D341Med (cell line): ENCODE results near the gene ERBIN.
A peak's percentile ranks its signal among the peaks of the same experiment; 100 is the strongest.
"Not testable (repeated sequence)": the region's sequence is repeated elsewhere in the genome, so short reads cannot be mapped to it uniquely, and the experiment has no call there.

Experiments
- DNase-seq: peaks from one replicate; pipeline ENCODE4 v3.0.0; 2012; ENCODE audit warnings: low spot score

Gene ERBIN, protein sequence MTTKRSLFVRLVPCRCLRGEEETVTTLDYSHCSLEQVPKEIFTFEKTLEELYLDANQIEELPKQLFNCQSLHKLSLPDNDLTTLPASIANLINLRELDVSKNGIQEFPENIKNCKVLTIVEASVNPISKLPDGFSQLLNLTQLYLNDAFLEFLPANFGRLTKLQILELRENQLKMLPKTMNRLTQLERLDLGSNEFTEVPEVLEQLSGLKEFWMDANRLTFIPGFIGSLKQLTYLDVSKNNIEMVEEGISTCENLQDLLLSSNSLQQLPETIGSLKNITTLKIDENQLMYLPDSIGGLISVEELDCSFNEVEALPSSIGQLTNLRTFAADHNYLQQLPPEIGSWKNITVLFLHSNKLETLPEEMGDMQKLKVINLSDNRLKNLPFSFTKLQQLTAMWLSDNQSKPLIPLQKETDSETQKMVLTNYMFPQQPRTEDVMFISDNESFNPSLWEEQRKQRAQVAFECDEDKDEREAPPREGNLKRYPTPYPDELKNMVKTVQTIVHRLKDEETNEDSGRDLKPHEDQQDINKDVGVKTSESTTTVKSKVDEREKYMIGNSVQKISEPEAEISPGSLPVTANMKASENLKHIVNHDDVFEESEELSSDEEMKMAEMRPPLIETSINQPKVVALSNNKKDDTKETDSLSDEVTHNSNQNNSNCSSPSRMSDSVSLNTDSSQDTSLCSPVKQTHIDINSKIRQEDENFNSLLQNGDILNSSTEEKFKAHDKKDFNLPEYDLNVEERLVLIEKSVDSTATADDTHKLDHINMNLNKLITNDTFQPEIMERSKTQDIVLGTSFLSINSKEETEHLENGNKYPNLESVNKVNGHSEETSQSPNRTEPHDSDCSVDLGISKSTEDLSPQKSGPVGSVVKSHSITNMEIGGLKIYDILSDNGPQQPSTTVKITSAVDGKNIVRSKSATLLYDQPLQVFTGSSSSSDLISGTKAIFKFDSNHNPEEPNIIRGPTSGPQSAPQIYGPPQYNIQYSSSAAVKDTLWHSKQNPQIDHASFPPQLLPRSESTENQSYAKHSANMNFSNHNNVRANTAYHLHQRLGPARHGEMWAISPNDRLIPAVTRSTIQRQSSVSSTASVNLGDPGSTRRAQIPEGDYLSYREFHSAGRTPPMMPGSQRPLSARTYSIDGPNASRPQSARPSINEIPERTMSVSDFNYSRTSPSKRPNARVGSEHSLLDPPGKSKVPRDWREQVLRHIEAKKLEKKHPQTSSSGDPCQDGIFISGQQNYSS (N-terminal part only)

DNA sequence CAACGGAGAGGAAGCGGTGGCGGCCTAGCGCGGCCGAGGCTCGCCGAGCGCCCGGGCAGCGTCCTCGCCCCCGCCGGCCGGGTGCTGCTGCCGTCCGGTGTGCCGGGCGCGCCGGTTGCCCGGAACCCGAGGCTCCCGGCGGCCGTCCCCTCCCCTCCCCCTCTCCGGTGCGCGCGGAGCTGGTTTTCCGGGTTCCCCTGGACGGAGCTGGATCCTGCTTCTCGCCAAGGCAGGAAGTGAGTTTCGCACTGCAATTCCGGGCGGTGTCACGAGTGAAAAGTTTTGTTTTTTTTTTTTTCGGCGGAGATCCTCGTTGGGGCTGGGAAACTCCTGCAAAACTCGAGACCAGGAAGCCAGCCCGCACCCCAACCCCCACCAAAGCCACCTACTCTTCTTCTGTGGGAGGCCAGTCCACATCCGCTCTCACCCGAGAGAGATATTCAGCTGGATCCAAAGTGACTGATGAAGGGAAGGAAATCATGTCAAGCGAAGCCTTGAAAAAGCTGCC, at the start of gene ERBIN:
Gene ERBIN (plus strand): TSS at position 300 of the 508 bp plus-strand sequence. CDS start 66,144 bp downstream, outside the sequence.
- peak; percentile 68 for DNase-seq

DNA sequence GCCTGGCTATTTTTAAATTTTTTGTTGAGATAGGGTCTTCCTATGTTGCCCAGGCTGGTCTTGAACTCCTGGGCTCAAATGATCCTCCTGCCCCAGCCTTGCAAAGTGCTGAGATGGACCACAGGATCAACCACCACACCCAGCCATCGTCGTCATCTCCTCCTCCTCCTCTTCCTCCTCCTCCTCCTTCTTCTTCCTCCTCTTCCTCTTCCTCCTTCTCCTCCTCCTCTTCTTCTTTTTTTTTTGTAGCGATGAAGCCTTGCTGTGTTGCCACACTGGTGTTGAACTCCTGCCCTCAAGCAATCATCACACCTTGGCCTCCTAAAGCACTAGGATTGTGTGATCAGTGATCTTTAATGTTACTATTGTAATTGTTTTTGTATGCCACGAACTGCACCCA, 49.4 kb upstream of the ERBIN start:
- no peak for DNase-seq

DNA sequence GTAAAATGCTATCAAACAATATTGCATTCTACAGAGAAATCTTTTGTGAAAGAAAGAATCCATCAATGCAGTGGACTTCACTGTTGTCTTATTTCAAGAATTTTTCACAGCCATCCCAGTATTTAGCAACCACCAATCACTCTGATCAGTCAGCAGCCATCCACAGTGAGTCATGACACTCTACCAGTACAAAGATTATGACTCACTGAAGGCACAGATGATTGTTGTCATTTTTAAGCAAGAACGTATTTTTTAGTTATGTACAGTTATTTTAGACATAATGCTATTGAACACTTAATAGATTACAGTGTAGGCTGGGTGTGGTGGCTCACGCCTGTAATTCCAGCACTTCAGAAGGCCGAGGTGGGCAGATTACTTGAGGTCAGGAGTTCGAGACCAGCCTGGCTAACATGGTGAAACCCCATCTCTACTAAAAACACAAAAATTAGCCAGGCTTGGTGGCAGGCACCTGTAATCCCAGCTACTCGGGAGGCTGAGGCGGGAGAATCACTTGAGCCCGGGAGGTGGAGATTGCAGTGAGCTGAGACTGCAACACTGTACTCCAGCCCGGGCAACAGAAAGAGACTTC, 46.6 kb upstream of the ERBIN start:
- DNase-seq, result not testable (repeated sequence)

DNA sequence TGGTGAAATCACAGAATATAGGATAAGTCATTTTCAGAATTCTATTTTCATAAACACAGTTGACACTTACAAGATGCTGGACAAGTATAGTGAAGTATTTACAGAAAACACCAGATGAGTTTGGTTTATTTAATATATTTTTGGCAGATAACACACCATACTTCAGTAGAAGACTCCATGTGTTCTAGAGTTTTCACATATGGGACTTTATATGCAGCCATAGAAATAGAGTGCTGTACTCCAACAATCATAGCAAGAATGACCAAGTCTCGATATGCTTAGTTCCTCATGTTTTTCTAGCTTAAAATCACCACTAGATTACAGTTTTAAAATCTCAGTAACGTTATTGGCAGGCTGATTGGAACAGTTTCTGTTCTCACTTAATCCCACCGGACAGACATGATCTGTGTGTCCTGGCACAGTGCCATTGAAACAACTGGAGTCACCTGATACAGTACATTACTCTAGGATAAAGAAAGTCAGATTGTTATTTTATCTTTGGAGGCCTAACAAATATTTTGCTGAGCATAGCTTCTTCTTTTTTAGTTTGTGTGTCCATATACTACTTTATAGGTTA, 45.8 kb upstream of the ERBIN start:
- DNase-seq, result no peak

DNA sequence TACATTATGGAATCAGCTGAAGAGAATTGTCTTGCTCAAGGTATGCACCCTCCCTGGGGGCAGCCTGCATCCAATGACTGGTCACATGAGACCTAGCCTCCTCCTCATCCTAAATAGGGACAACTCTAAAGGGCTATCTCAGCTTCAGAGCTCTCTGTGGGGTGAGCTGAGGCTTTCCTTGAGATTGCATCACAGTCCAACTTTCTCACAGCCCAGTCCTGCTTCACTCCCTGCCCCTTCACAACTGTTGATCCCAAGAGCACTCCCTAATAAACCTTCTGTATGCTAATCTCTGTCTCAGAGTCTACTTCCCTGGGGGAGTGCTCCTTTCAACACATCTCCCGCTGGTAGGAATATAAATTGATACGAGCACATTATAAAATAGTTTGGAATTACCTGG, 44.1 kb upstream of the ERBIN start:
- no peak for DNase-seq

DNA sequence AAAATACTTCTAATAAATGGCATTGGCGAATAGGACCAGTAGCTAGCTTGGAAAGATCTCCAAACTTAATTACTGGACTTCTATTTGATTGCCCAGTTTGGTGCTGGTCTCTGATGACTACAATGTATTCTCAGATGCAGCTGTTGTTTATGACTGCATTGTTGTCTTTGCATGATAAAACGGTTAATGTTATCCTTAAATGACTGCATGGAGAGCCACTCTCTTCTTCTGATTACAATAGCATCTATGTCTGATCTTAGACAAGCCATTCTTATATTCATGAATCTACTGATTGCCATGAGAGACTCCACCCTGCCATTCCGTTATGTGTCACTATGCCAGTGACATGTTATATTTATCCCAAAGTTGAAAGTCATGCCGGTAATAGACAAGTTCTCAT, 42.9 kb upstream of the ERBIN start:
- no peak for DNase-seq

DNA sequence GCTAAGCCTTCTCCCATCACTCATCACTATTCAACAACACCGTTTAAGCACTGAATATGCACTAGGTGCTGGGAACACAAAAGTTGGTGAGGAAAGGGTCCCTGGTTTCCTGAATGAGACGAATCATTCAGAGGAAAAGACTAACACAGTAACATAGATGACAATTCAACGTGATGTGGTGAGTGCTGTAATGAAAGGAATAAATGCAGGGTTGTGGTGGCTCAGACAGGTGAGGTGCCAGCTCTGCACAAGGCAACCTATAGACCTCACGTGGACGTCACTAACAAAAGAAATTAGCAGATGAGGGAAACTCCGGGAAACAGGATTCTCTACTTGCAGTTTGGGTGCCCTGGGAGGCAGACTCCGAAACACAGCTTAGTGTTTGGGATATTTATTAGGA, 40.0 kb upstream of the ERBIN start:
- no peak for DNase-seq

DNA sequence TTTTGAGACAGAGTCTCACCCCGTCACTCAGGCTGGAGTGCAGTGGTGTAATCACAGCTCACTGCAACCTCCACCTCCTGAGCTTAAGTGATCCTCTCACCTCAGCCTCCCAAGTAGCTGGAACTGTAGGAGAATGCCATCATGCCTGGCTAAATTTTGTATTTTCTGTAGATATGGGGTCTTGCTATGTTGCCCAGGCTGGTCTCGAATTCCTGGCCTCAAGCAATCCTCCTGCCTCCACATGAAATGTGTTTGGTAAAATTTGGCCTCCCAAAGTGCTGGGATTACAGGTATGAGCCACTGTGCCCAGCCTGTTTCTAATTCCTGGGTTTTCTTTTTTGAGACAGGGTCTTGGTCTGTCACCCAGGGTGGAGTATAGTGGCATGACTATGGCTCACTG, 34.4 kb upstream of the ERBIN start:
- not testable (repeated sequence) for DNase-seq

DNA sequence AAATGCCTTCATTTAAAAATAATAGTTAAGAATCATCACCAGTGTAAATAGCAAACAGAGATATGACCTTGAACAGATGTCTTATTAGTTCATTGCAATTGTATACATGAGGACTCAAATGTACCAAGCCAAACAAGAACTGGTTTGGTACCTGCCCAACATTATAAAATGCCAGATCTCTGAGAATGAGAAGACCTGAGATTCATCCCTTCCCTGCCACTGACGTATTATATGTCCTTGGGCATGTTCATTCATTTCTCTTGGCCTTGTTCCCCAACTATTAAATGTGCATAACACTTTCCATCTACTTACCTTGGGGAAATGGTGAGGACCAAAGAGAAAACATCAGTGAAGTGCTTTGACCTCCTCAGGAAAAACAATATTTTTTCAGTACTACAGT, 33.6 kb upstream of the ERBIN start:
- no peak for DNase-seq

DNA sequence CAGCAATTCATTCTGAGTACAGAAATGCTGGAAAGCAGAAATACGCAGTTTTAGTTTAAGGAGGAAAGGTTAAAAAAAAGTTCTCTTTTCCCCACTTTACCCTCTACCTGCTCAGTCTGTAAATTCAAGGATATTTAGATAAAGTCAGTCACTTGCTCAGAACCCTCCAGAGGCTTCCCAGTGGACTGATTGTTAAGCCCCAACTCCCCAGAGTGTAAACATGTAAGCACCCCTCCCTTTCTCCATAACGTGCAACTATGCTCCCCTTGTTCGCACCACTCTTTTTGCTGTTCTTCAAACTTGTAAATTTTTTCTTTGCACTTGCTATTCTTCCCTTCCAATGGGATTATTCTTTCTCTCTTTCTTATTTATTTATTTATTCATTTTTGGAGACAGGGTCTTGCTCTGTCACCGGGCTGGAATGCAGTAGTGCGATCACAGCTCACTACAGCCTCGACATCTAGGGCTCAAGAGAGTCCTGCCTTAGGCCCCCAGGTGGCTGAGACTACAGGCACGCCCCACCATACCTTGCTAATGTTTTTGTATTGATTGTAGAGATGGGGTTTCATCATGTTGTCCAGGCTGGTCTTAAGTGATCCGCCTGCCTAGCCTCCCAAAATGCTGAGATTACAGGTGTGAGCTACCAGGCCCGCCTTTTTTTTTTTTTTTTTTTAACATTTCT, 32.5 kb upstream of the ERBIN start:
- no peak for DNase-seq

DNA sequence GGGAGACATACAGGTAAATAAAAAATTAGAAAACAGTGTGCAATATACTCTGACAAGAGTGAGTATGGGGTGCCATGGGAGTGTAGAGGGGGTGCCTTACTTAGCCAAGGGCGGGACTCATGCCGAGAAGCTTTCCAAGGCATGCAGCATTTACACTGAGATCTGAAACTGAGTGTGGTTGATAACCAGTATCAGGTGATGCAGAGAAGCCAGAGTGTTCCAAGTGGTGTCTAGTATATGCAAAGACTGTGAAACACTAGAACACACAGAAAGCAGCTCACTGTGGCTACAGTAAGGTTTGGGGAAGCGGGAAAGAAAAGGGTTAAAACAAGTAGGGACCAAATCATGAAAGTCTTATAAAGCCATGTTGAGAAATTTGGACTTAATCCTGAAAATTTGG, 30.5 kb upstream of the ERBIN start:
- no peak for DNase-seq

DNA sequence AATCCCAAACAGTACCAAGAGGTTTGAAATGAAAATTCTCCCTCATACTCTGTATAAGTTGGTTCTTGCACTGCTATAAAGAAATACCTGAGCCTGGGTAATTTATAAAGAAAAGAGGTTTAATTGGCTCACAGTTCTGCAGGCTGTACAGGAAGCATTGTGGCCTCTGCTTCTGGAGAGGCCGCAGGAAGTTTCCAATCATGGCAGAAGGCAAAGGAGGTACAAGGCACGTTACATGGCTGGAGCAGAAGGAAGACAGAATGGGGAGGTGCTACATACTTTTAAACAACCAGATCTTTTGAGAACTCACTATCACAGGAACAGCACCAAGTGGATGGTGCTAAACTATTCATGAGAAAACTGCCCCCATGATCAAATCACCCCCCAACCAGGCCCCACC, 25.6 kb upstream of the ERBIN start:
- no peak for DNase-seq

DNA sequence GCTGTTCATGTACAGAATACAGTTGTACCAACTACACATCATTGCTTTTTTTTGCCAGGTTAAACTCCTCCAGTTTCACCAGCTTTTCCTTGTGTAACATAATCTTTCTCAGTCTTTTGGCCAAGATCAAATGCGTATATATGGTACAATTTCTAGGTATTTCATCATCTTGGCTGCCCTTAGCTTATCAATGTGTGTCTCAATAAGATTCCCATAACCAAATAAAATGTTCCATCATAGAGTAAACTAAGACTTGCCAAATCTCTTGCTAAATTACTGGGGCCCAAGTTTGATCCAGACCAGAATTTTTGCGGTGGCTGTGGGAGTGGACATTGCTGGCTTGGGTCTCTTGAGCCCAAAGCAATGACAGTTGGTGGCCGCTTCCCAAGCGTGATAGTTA, 24.3 kb upstream of the ERBIN start:
- DNase-seq, result no peak

DNA sequence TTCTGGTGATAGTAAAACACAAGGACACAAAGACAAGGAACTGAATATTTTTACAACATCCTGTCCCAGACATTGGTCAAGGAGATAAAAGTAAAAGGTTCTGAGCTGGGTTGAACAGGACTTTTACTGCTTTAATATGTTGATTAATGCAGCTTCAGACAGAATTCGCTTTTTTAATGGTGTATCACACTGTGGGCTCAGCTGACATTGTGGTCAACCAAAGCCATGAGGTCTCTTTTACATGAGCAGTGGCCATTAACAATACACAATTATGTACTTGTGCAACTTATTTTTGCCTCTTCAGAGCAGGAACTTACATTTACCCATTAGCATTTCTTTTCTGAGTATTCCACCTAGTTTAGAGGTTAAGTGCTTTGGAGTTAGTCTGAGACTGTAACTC, 22.8 kb upstream of the ERBIN start:
- no peak for DNase-seq

DNA sequence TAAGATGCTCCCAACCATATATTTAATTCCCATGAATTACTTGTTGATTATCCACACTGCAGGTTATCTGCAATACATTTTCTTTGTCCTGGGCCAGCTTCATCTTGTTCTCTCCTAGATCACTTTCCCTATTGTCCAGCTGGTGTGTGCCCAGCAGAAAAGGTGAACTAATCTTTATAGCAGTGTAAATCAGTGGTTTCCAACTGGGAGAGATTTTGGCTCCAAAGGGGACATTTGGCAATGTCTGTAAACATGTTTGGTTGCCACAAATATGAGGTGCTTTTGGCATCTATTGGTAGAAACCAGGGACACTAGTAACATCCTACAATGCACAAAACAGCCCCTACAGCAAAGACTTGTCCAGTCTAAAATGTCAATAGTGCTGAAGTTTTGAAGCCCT, 20.1 kb upstream of the ERBIN start:
- no peak for DNase-seq

DNA sequence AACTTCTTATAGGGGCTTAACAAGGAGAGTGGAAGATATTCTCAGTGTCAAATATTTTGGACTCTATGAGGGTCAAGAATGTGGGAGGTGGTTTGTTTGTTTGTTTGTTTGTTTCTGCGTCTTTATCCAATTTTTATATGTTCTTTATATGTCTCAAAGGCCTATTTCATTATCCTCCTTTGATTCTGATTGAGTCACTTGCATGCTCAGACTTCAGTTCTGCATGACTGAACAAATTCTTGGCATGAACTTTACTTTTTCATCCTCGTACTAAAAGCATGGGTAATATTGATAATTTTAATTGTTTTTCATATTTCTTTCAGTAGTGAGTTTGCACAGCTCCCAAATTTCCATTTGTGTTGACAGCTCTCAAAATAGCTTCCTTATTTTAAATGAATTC, 19.2 kb upstream of the ERBIN start:
- DNase-seq, result no peak

DNA sequence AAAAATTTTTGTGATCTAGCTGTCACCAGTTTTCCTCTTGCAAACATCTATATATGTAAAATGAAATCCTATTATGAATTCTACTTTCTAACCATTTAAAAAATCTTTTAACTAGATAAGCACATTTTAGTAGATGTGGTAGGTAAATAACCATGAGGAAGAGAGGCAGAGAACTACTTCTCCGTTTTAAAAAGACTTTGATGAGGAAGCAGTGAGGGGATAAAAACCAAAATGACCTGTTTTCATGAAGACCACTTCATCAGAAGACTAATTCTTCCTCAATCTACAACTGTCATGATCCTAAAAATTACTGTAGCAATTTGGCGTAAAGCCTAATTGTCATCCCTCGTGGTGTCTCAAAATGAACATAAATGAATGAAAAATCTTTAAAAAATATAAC, 15.7 kb upstream of the ERBIN start:
- no peak for DNase-seq

DNA sequence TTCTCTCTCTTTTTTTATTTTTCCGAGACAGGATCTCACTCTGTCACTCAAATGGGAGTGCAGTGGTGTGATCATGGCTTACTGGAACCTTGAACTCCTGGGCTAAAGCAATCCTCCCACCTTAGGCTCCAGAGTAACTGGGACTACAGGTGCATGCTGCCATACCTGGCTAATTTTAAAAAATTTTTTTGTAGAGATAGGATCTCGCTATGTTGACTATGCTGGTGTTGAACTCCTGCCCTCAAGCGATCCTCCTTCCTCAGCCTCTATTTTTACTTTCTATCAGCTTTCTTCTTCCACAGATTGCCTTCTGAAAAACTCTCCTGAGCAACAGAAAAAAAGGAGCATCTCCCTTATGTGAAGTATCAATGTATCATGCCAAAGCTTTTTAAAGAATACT, 14.1 kb upstream of the ERBIN start:
- no peak for DNase-seq

DNA sequence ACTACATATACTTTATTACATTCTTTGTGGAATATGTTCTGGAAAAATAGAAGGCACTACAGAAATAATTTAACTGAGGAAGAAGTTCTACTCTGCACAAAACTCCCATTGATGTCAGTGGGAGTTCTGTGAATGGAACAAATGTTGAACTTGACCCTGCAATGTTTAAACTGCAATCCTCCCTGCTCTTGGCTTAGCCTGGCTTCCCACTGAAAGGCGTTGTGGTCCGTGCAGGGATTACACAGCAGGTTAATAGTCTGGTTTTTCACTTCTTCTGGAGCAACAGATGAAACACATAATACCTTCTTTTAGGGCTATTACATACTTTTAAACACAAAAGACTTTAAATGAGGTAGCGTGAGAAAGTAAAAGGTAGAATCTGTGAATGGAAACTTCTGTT, 12.9 kb upstream of the ERBIN start:
- DNase-seq, result no peak

DNA sequence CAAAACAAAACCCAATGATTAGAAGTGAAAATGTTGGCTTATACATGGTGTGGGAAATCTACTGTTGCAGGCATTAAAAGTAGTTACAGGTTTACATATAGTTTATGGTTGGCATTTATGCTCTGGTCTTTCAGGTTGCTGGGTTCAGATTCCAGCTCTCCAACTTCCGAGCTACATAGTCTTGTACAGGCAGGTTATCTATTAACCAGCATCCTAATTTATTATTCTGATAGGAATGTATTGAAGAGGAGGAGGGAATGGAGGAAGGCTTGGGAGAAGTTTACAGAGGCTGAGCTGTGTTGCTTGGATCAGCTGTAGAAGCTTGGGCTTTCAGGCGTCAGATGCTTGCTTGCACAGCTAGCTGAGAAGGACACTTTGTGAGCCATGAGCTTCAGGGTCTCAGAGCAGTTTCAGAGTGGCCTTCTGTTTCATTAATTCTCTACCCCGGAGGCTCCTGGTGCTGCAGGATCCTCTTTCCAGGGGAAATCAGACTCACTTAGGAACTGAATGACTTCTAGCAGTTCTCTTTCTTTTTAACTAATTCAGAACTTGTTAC, 11.7 kb upstream of the ERBIN start:
- no peak for DNase-seq

DNA sequence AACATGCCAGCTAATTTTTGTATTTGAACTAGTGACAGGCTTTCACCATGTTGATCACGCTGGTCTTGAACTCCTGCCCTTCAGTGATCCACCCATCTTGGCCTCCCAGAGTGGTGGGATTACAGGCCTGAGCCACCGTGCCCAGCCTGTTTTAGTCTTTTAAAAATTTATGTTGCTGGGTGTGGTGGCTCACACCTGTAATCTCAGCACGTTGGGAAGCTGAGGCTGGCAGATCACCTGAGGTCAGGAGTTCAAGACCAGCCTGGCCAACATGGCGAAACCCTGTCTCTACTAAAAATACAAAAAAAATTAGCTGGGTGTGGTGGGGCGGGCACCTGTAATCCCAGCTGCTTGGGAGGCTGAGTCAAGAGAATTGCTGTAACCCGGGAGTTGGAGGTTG, 10.7 kb upstream of the ERBIN start:
- DNase-seq, result not testable (repeated sequence)
